Neural cell (in vitro differentiated cells): ENCODE data around the gene SAMD9. TPM values are rescaled to one million over a fixed set of nuclear protein-coding genes. Genes with fewer than 3 reads are reported as not detected.

Experiments
- H2AFZ ChIP-seq: fragments of 200-600, 300-800 bp; sonication (generic), shearing (Covaris generic); 2 replicates; pipeline ENCODE4 v1.6.0; 2014; ENCODE audit warnings: low read depth, mild to moderate bottlenecking, antibody characterized with exemption, low read length, moderate library complexity
- H3F3A ChIP-seq: fragments of 200-600 bp; shearing (Covaris generic); 2 replicates; pipeline ENCODE4 v1.6.1; 2016; ENCODE audit warnings: mild to moderate bottlenecking, moderate library complexity, mixed read lengths, antibody characterized with exemption, low read length; ENCODE audit not compliant: insufficient read depth, poor library complexity, severe bottlenecking
- H3K27ac ChIP-seq: fragments of 200-600, 300-800 bp; sonication (generic), shearing (Covaris generic); 2 replicates; pipeline ENCODE4 v1.5.1; 2014; ENCODE audit warnings: mild to moderate bottlenecking, low read length, moderate library complexity
- H3K27me3 ChIP-seq: fragments of 300-800, 200-600 bp; sonication (generic), shearing (Covaris generic); 2 replicates; pipeline ENCODE4 v1.6.0; 2014; ENCODE audit warnings: mild to moderate bottlenecking, low read depth, low read length, moderate library complexity; ENCODE audit not compliant: insufficient read depth
- H3K36me3 ChIP-seq: fragments of 300-800, 200-600 bp; sonication (generic), shearing (Covaris generic); 2 replicates; pipeline ENCODE4 v1.5.1; 2014; ENCODE audit warnings: mild to moderate bottlenecking, antibody characterized with exemption, low read length, moderate library complexity; ENCODE audit not compliant: insufficient read depth
- H3K4me2 ChIP-seq: fragments of 300-800, 200-600 bp; sonication (generic), shearing (Covaris generic); 2 replicates; pipeline ENCODE4 v1.6.0; 2014; ENCODE audit warnings: mild to moderate bottlenecking, low read length
- H3K4me3 ChIP-seq: fragments of 300-800, 200-600 bp; sonication (generic), shearing (Covaris generic); 2 replicates; pipeline ENCODE4 v1.5.1; 2014; ENCODE audit warnings: mild to moderate bottlenecking, low read length, moderate library complexity
- H3K79me2 ChIP-seq: fragments of 200-600 bp; shearing (Covaris generic); replicated peaks from 2 replicates; pipeline ENCODE4 v1.6.0; 2014; ENCODE audit warnings: mild to moderate bottlenecking, low read length, moderate library complexity; ENCODE audit not compliant: insufficient read depth
- H3K9ac ChIP-seq: fragments of 300-800, 200-600 bp; sonication (generic), shearing (Covaris generic); 2 replicates; pipeline ENCODE4 v1.6.1; 2016; ENCODE audit warnings: mild to moderate bottlenecking, low read length, mixed read lengths
- H3K9me2 ChIP-seq: fragments of 200-600 bp; shearing (Covaris generic); 2 replicates; pipeline ENCODE4 v1.6.1; 2016; ENCODE audit warnings: mild to moderate bottlenecking, low read length, mixed read lengths; ENCODE audit not compliant: insufficient read depth
- H3K9me3 ChIP-seq: fragments of 200-600, 300-800 bp; sonication (generic), shearing (Covaris generic); 2 replicates; pipeline ENCODE4 v1.6.1; 2016; ENCODE audit warnings: mild to moderate bottlenecking, mixed run types, low read length, moderate library complexity, mixed read lengths
- H4K20me1 ChIP-seq: fragments of 200-600 bp; shearing (Covaris generic); 2 replicates; pipeline ENCODE4 v1.6.1; 2016; ENCODE audit warnings: mild to moderate bottlenecking, mixed run types; ENCODE audit not compliant: insufficient read depth
- CTCF ChIP-seq: fragments of 450-650 bp; IDR thresholded peaks from 2 replicates; pipeline ENCODE4 v1.5.1; 2014; ENCODE audit warnings: antibody characterized with exemption, mild to moderate bottlenecking, moderate library complexity; ENCODE audit not compliant: poor library complexity, severe bottlenecking
- EP300 ChIP-seq: fragments of 450-650 bp; conservative IDR thresholded peaks from 2 replicates; pipeline ENCODE4 v1.6.1; 2014; ENCODE audit warnings: antibody characterized with exemption, mild to moderate bottlenecking, moderate library complexity; ENCODE audit not compliant: poor library complexity, severe bottlenecking
- EZH2 ChIP-seq: fragments of 200-600, 300-800 bp; shearing (Covaris generic), sonication (generic); IDR thresholded peaks from 2 replicates; pipeline ENCODE4 v1.6.1; 2014; ENCODE audit warnings: antibody characterized with exemption, low read length, borderline replicate concordance, mild to moderate bottlenecking; ENCODE audit not compliant: insufficient read depth, poor library complexity, severe bottlenecking
- MXI1 ChIP-seq: fragments of 450-650 bp; conservative IDR thresholded peaks from 2 replicates; pipeline ENCODE4 v1.6.1; 2014; ENCODE audit warnings: antibody characterized with exemption, mild to moderate bottlenecking; ENCODE audit not compliant: poor library complexity, severe bottlenecking
- POLR2AphosphoS5 ChIP-seq: IDR thresholded peaks from 2 replicates; pipeline ENCODE4 v1.6.1; 2012
- RAD21 ChIP-seq: fragments of 450-650 bp; conservative IDR thresholded peaks from 2 replicates; pipeline ENCODE4 v1.6.1; 2014; ENCODE audit warnings: antibody characterized with exemption, mild to moderate bottlenecking, moderate library complexity
- REST ChIP-seq: IDR thresholded peaks from 2 replicates; pipeline ENCODE4 v1.6.1; 2012; ENCODE audit warnings: borderline replicate concordance
- SMC3 ChIP-seq: fragments of 450-650 bp; conservative IDR thresholded peaks from 2 replicates; pipeline ENCODE4 v1.6.1; 2014; ENCODE audit warnings: antibody characterized with exemption, mild to moderate bottlenecking, moderate library complexity; ENCODE audit not compliant: poor library complexity
- TAF1 ChIP-seq: IDR thresholded peaks from 2 replicates; pipeline ENCODE4 v1.6.1; 2012; ENCODE audit warnings: low read depth
- polyA plus RNA-seq: library from polyadenylated mRNA; depleted of rRNA; stranded (reverse); fragments of >200 nt; gene quantifications from 2 replicates; pipeline ENCODE4 v1.2.3, GENCODE V29; 2014

SAMD9 gene
- polyA plus RNA-seq, 1 donor from 2014 or later, result not detected

- Histone ChIP-seq H3K36me3 (no peaks in the 10 kb centered on the region), H3K9me3 (no peaks in the 10 kb centered on the region), H4K20me1 (no peaks in the 10 kb centered on the region), H3K4me2 (no peak overlapping the region), H2AFZ (no peak overlapping the region), H3K9me2 (no peaks in the 10 kb centered on the region), H3K27me3 (no peaks in the 10 kb centered on the region), H3K27ac (no peak overlapping the region), H3F3A (no peaks in the 10 kb centered on the region), H3K9ac (no peak overlapping the region), H3K79me2 (no peaks in the 10 kb centered on the region), H3K4me3 (no peak overlapping the region)
- TF ChIP-seq MXI1 (no peak), SMC3 (no peak), CTCF (no peak), TAF1 (no peak), REST (no peak), EZH2 (no peak), EP300 (no peak), POLR2AphosphoS5 (no peak), RAD21 (no peak)
These were observed 55.2 kb downstream of the SAMD9 start for GRCh38 chr7:93062599-93062998.

GRCh38 chr7:93060865-93061264 is 56.9 kb downstream of the SAMD9 start:
- Histone ChIP-seq H3K79me2 (no peaks in the 10 kb centered on the region), H2AFZ (no peak overlapping the region), H3K36me3 (no peaks in the 10 kb centered on the region), H3K27ac (no peak overlapping the region), H3K27me3 (no peaks in the 10 kb centered on the region), H3K9ac (no peak overlapping the region), H3K9me2 (no peaks in the 10 kb centered on the region), H3K4me2 (no peak overlapping the region), H3K9me3 (no peaks in the 10 kb centered on the region), H3F3A (no peaks in the 10 kb centered on the region), H4K20me1 (no peaks in the 10 kb centered on the region), H3K4me3 (no peak overlapping the region)
- TF ChIP-seq EZH2 (no peak), REST (no peak), MXI1 (no peak), CTCF (no peak), EP300 (no peak), RAD21 (no peak)
